NCI-H2227 (cell line): Measurements from ENCODE around the gene COP1.
"Not testable (repeated sequence)": the region's sequence is repeated elsewhere in the genome, so short reads cannot be mapped to it uniquely, and the experiment has no call there.

ENCODE experiments used
- DNase-seq: peaks from one replicate; lab custom pipeline; 2025; ENCODE audit not compliant: unreplicated experiment; lab: John Stamatoyannopoulos, UW

COP1 gene

DNA sequence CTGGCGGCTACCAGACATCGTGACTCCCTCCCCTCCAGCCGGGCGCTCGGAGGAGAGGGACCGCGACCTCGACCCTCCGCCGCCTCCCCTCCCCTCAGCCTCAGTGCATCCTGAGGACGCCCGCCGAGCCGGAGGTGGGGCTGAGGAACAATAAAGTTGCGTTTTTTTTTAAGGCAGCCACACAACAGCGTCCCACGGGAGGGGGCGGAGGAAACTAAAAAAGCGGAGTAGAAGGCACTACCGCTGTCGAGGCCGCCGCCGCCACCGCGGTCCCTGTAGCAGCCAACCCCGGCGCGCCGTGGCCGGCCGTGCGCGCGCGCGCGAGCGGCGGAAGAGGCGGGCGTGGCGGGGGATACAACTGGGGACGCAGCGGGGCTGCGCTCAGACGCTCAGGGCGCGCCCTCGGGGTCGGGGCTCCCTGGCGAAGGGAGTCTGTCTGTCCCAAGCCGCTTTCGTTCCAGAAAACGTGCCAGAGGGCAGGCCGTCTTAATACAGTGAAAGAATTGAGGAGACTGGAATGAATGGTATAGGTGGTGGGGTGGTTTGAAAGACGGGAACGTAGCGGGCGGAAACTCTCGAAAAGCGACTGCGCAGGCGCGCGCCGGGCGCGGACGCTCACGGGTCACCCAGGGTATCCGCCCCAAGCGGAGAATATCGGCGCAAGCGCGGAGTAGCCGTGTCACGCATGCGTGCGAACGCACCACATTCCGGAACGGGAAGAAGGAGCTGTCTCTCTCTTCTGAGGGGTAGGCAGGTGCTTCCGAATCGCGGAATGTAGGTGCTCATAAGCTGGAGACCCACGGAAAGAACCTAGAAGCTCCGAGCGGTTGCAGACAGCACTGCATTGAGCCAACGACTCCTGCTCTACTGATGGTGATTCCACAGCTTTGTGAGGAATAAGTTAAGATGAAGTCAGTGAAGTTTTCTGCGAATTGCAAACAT is at the start of gene COP1:
Gene COP1, minus strand, starts transcription at position 326 of the 942 bp plus-strand sequence. Its CDS starts 308 bp downstream, at position 18.
- DNase-seq = peak; percentile 99

- no peak for DNase-seq
Observed at GRCh38 chr1:176252191-176252590, 45.1 kb upstream of the COP1 start.

- DNase-seq = no peak
Observed at GRCh38 chr1:176244851-176245250, 37.8 kb upstream of the COP1 start.

- no peak for DNase-seq
Observed at GRCh38 chr1:176243746-176244145, 36.7 kb upstream of the COP1 start.

DNA sequence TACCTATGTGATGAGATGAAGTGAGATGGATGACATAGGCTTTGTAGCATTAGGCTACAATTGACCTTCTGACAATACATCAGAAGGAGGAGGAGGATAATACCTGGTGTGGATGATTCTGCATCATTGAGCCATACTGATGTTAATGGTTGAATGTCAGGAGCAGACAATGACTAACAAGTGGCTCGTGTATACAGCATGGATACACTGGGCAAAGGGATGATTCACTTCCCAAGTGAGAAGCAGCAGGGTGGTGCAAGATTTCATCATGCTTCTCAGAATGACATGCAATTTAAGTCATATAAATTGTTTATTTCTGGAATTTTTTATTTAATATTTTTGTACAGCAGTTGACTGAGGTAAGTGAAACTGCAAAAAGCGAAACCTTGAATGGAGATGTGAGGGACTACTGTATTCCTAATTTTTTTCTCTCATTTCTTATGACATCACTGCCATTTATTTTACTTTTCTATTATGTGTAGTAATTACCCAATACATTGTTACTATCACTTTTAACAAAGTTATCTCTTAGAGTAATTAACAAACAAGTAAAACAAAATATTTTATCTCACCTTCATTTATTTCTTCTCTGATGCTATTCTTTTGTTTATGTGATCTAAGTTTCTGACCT is 34.4 kb upstream of the COP1 start:
- no peak for DNase-seq

DNA sequence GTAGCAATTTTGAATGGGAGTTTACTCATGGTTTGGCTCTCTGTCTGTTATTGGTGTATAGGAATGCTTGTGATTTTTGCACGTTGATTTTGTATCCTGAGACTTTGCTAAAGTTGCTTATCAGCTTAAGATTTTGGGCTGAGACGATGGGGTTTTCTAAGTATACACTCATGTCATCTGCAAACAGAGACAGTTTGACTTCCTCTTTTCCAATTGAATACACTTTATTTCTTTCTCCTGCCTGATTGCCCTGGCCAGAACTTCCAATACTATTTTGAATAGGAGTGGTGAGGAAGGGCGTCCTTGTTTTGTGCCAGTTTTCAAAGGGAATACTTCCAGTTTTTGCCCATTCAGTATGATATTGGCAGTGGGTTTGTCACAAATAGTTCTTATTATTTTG is 26.6 kb upstream of the COP1 start:
- DNase-seq = not testable (repeated sequence)

DNA sequence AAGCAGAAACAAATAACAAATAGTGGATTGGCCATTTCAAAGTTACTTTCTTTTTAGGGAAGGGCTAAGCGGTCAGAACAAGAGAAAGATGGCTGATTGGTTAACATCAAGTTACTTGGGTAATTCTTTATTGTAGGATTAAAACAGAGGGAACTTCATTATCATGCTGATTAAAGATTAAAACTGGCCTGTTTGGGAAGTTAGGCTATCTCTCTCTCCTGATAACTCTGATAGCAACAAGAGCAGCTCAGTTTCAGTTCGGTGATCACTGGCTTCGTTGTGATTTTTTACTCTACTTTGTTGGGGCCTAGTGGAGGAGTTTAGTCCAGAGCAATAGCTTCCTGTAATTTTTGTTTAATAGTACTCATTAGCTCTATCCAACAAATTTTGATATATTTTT is 20.5 kb upstream of the COP1 start:
- no peak for DNase-seq

- DNase-seq = no peak
Observed at GRCh38 chr1:176225911-176226310, 18.8 kb upstream of the COP1 start.

GRCh38 chr1:176225479-176225875 is 18.4 kb upstream of the COP1 start:
- no peak for DNase-seq

DNA sequence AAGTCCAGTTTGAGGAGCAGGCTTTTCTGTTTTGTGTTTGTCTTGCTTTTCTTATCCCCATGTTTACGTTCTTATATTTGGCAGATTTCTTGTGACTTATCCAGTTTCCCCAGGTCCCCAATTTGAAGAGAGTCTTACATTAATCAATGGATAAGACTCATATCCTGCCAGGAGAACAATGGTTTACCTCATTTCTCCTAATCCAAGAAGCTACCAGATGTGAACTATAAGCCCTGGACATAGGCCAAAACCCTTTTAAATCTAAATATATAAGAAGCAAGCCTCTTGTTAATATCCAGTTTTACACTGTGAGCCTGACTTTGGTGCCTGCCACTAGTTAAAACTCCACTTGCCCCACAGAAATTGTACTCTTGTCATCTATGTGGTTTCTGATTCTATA is 15.1 kb upstream of the COP1 start:
- DNase-seq = no peak

GRCh38 chr1:176220100-176220689 is 13.1 kb upstream of the COP1 start:
- DNase-seq = no peak

GRCh38 chr1:176217461-176218099 is 10.5 kb upstream of the COP1 start:
- no peak for DNase-seq

DNA sequence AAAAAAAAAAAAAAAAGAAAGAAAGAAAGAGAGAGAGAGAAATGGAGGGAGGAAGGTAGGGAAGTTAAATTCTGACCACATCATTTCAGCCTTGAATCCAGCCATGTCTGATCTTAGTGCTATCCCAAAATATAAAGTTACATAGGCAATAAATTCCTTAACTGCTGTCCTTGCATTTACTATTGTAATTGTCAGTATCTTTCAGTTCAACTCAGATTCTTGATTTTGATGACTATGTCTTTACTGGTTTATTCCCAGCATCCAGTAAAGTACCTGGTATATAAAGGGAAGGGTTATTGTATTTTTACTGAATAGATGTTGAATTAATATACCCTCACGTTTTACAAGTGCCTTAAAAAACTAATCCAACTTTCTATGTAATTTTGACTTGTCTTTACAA is 8.9 kb upstream of the COP1 start:
- no peak for DNase-seq

GRCh38 chr1:176211396-176212165 is 4.5 kb upstream of the COP1 start:
- no peak for DNase-seq

GRCh38 chr1:176208034-176208433 is 948 bp upstream of the COP1 start:
- no peak for DNase-seq

GRCh38 chr1:176206006-176206960 is 803 bp downstream of the COP1 start:
- peak; percentile 64 for DNase-seq

- no peak for DNase-seq
Observed at GRCh38 chr1:176205332-176205914, 1.7 kb downstream of the COP1 start.

DNA sequence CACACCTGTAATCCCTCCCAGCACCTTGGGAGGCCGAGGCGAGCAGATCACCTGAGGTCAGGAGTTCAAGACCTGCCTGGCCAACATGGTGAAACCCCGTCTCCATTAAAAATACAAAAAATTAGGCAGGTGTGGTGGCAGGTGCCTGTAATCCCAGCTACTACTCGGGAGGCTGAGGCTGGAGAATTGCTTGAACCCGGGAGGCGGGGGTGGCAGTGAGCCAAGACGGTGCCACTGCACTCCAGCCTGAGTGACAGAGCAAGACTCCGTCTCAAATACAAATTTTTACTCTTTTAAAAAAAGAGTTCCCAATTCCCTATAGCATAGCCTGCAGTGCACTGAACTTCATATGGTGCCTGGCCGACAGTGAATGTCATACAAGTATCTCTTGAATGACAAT is 2.4 kb downstream of the COP1 start:
- not testable (repeated sequence) for DNase-seq

- DNase-seq = no peak
Observed at GRCh38 chr1:176203735-176204134, 3.4 kb downstream of the COP1 start.
